GM21390 (cell line): ENCODE results near the gene SPEG.

Experiments
- ATAC-seq: cut with Tn5 transposase; IDR thresholded peaks from one replicate; pipeline ENCODE4 v1.9.1; 2021; ENCODE audit not compliant: unreplicated experiment

The SPEG gene

DNA sequence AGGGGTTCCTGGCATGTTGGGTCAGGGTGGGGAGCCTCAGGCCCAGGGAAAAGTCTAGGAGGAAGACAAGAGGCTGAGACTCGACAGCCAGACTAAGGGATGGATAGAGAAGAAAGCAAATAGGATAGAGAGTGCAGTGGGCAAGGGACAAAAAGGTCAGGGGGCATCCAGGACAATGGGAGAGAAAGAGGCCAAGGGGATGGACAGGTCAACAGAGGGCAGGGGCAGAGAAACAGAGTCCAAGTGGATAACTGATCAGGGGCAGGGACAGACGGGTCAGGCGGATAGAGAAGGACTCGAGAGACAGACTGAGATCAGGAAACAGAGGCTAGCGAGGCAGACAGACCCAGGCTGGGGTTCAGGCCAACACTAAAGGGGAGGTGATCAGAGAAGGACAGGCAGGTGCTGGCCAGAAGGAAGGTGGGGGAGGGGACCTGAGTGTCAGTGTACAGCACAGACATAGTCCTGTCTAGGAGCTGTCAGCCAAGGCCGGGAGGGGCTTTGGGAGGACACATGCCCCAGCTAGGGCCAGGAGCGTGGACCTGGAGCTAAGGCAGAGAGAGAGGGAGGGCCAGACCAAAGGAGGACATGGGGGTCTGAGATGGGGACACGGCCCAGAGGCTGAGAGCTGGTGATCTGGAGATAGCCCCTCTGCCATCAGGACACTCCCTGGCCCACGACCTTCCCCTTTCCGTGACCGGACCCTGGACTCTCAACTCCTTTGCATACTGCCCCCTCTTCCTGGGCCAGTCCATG lies 91.9 kb downstream of the SPEG start:
- ATAC-seq, result no peak

DNA sequence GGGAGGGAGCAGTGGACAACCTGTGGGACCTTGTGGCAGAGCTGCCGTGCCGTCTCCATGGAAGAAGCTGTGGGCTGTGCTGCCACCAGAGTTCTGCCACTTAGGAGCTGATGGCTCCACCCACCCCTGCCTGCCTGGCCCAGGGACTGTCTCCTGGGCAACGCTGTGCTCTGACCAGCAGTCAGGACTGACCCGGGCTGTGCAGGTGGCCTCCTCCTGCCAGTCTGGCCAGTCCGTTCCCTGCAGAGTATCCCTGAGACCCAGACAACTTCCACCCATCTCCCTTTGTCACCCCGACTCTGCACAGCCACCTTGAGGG lies 92.4 kb downstream of the SPEG start:
- ATAC-seq, result no peak

DNA sequence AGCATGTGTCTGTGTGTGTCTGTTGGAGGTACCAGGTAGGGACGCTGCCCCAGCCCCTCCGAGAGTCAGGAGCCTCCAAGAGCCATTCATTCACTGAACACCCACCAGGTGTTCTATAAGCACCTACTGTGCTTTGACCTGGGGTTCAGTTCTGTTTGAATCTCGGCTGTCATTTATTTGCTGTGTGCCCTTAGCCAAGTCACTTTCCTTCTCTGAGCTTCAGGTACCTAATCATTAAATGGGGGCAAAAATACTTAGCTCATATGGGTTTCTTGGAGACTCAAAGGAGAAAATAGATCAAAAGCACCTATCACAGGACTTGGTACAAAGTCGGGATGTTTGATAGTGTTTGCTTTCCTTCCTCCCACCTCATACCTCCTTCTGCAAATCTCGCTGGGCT lies 92.8 kb downstream of the SPEG start:
- ATAC-seq, result no peak

GRCh38 chr2:219530048-219530963 lies 95.7 kb downstream of the SPEG start:
- ATAC-seq, result peak; percentile 88

- ATAC-seq, result no peak
Observed at GRCh38 chr2:219531639-219532377, 97.2 kb downstream of the SPEG start.

GRCh38 chr2:219532378-219532649 lies 97.7 kb downstream of the SPEG start:
- no peak for ATAC-seq

DNA sequence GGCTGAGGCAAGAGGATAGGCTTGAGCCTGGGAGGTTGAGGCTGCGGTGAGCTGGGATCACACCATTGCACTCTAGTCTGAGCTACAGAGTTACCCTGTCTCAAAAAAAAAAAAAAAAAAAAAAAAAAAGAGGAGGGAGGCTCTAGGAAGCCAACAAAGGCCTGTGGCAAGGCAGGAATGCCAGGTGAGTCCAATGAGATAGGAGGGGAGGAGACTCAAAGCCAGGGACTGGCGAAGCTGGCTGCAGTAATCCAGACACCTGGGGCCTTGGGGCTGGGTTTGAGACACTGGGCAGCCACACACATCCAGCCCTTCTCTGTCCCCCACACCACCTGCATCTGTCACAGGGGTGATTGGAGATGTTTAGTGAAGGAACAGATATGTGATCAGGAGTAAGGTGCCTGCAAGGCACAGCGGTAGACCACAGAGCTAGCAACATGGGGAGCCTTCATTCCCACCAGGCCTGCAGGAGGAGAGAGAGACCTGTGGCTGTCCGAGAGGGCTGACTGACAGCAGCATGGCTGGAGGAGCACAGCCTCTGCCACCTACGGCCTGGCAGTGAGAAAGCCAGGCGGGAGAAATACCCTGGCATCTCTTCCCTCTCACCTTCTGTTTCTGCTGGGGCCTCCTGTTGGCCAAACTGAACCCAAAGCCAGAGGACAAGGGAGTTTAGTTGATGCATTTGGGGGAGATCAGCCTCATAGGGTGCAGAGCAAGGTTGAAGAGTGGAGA lies 99.5 kb downstream of the SPEG start:
- ATAC-seq, result no peak

GRCh38 chr2:219536425-219536824 lies 101.8 kb downstream of the SPEG start:
- no peak for ATAC-seq

DNA sequence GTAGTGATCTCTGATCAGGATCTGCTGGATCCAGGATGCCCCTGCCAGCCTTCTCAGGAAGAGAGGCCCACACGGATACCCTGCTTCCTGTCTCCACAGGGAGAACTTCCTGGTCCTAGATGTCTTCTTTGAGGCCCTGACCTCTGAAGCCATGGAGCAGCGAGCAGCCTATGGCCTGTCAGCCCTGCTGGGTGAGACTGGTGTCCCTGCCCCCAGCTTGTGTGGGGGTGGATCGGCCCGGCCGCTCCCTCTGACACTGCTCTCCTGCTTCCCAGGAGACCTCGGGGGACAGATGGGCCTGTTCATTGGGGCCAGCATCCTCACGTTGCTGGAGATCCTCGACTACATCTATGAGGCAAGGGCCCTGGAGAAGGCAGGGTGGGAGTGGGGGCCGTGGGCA lies 102.3 kb downstream of the SPEG start:
- no peak for ATAC-seq

- no peak for ATAC-seq
Observed at GRCh38 chr2:219537657-219538488, 103.2 kb downstream of the SPEG start.

GRCh38 chr2:219538504-219538951 lies 103.9 kb downstream of the SPEG start:
- ATAC-seq, result no peak

DNA sequence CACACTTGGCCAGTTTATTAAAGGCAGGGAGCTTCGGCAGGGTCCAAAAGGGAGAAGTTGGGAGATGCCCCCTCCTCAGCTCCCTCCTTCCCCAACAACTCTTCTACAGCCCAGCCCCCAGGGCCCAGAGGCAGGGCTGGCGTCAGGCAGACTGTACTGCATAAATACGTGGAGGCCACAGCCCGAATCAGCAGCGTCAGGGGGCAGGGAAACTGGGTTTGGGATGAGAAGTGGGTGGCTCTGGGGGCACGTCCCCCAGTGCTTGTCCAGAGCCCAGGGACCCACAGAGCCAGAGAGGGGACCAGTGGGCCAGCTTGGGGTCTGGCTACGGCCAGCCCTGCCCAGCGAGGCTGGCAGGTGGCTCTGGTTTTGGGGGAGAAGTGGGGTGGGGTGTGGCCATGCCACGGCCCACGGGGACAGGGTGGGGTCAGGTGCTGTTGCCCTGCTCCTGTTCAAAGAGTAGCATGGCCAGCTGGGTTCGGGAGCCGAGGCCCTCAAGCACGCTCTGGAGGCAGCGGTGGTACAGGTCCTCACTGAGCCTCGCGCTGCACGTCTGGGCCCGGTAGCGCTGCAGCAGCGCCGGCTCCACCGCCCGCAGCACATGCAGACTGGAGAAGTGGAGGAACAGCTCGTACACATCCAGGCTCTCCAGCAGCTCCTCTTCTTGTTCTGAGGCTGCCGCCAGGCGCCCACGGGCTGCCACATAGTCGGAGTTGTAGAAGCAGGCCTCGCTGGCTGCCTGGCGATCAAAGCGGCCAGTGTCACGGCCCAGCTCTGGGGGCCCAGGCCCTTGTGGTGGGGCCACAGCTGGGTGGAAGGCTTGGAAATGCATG lies 104.5 kb downstream of the SPEG start:
- ATAC-seq, result no peak

- ATAC-seq, result no peak
Observed at GRCh38 chr2:219539926-219540678, 105.5 kb downstream of the SPEG start.

- ATAC-seq, result no peak
Observed at GRCh38 chr2:219540784-219541504, 106.3 kb downstream of the SPEG start.

DNA sequence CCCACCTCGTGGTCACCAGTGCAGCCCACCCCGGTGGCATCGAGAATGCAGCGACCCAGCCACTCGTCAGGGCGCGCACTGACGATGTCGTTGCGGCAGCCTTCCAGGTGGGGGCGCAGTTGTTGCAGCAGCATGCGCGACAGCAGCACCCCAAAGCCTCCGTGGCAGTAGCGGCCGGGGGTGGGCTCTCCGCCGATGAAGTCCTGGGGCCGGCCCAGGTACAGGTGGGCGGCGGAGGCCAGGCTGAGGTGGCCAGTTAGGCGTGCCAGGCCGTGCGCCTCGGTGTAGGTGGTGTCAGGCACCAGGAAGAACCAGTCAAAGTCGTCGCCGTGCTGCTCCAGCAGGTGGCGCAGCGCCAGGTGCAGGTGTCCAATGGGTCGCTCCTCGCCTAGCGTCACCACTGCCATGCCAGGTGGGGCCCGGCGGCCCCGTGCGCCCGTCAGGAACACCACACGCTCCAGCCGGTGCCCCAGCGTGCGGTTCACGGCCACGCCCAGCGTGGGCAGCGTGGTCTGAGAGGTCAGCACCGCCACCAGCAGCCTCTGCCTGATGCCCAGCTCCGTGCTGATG lies 107.1 kb downstream of the SPEG start:
- ATAC-seq, result peak; percentile 43

DNA sequence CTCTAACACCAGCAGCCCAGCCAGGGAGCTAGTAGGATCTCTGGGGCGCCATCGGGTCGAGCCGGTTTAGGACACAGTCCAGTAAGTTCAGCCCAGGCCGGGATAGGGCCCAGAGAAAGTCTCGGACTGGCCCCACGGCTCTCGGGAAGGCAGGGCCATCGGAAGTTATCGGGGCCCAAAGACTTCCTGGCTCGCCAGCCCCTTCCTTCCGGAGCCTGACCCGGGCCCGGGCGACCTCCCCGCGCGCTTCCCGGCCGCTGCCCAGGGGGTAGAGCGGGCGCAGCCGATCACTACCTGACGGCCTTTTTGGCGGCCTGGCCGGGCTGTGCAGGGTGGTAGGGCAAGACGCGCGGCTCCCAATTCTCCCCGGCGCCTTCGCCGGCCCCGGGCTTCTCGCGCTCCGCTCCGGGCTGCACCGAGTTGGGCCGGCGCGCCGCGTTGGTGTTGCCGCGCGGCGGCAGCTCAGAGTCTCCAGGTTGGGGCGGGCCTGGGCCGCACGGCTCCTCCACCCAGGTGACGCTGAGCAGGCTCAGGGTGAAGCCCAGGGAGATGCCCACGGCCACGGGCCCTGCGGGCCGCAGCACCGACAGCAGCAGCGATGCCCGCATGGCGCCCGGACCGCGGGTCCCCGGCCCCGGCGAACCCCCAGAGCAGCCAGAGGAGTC lies 108.4 kb downstream of the SPEG start:
- ATAC-seq, result peak; percentile 39
